Measurements from ENCODE around the gene INS.

DNA sequence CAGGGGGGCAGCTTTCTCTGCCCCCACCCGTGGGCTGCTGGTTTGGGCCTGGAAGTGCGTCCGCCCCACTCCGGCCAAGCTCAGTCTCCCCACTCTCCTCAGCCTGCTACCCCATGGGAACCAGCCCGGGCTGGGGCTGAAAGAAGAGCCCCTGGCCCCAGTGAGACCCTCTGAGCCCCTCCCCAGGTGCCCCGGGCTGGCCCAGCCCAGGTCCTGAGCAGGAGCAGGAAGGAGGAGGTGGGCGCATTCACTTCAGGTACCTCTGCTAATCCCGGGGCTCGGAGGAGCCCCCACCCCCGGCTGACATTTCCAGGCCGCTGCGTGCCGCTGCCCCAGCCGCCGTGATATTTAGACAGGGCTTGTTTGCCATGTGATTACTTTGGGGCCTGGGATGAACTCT, 19.3 kb upstream of the INS start:
- TF ChIP-seq, protein P1, sequence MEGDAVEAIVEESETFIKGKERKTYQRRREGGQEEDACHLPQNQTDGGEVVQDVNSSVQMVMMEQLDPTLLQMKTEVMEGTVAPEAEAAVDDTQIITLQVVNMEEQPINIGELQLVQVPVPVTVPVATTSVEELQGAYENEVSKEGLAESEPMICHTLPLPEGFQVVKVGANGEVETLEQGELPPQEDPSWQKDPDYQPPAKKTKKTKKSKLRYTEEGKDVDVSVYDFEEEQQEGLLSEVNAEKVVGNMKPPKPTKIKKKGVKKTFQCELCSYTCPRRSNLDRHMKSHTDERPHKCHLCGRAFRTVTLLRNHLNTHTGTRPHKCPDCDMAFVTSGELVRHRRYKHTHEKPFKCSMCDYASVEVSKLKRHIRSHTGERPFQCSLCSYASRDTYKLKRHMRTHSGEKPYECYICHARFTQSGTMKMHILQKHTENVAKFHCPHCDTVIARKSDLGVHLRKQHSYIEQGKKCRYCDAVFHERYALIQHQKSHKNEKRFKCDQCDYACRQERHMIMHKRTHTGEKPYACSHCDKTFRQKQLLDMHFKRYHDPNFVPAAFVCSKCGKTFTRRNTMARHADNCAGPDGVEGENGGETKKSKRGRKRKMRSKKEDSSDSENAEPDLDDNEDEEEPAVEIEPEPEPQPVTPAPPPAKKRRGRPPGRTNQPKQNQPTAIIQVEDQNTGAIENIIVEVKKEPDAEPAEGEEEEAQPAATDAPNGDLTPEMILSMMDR (IDR thresholded peaks at IDR 0.05): no peak
- no peak for TF ChIP-seq POLR2A (IDR thresholded peaks at IDR 0.05)

Data from body of pancreas (tissue), 4 donors.